Measurements from ENCODE around the gene WASHC4.

DNA sequence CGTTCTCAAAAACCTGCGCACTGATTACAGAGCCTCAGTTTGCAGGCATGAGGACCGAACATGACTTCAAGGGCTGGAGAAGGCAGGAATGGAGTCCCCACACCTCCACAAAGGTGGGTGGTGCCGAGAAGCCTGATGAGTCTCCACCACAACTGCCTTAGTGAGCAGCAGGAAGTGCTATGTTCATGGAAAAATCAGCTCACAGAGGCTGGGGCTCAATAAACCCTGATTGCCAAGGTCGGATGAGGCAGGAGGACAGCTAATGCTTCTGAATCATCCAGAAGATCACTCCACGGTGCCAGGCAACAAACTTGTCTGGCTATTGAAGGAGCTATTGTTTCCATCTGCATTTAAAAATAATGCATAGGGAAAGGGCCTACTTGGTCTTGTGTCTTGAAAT is 97.4 kb downstream of the WASHC4 start:
- TF ChIP-seq POLR2A (IDR thresholded peaks at IDR 0.05), result no peak
- TF ChIP-seq, protein P1, sequence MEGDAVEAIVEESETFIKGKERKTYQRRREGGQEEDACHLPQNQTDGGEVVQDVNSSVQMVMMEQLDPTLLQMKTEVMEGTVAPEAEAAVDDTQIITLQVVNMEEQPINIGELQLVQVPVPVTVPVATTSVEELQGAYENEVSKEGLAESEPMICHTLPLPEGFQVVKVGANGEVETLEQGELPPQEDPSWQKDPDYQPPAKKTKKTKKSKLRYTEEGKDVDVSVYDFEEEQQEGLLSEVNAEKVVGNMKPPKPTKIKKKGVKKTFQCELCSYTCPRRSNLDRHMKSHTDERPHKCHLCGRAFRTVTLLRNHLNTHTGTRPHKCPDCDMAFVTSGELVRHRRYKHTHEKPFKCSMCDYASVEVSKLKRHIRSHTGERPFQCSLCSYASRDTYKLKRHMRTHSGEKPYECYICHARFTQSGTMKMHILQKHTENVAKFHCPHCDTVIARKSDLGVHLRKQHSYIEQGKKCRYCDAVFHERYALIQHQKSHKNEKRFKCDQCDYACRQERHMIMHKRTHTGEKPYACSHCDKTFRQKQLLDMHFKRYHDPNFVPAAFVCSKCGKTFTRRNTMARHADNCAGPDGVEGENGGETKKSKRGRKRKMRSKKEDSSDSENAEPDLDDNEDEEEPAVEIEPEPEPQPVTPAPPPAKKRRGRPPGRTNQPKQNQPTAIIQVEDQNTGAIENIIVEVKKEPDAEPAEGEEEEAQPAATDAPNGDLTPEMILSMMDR (IDR thresholded peaks at IDR 0.05), result no peak

Data from testis (tissue), 2 donors.